ENCODE results near the gene CLCN4.

- no peak for TF ChIP-seq ZNF138 (tag by site-specific recombination; IDR thresholded peaks at IDR 0.05; ENCODE audit: borderline replicate concordance)
- TF ChIP-seq CTCF (tag by site-specific recombination; IDR thresholded peaks at IDR 0.05) = no peak
- no peak for TF ChIP-seq ZNF239 (tag by site-specific recombination; IDR thresholded peaks at IDR 0.05)
- no peak for TF ChIP-seq ZNF510 (tag by site-specific recombination; IDR thresholded peaks at IDR 0.05; ENCODE audit: insufficient replicate concordance)
- no peak for TF ChIP-seq ZNF324 (tag by site-specific recombination; IDR thresholded peaks at IDR 0.05)
- TF ChIP-seq REST (tag by site-specific recombination; IDR thresholded peaks at IDR 0.05) = no peak
- TF ChIP-seq ZBTB21 (tag by site-specific recombination; IDR thresholded peaks at IDR 0.05) = no peak
- TF ChIP-seq TRIM28 (IDR thresholded peaks at IDR 0.05; ENCODE audit: borderline replicate concordance, low read length) = no peak
- no peak for TF ChIP-seq BCL11A (tag by site-specific recombination; IDR thresholded peaks at IDR 0.05; ENCODE audit: low read depth)
Observed at GRCh38 chrX:10160211-10160610, 3.4 kb downstream of the CLCN4 start.

All from HEK293 (cell line).